WERI-Rb-1 (cell line): ENCODE measurements around the gene FRK.

ENCODE experiments used
- DNase-seq: peaks from one replicate; pipeline ENCODE4 v3.0.0-alpha.2; 2020
- H3K27ac ChIP-seq: fragments of 250-450 bp; sonication (Bioruptor Pico); 2 replicates; pipeline ENCODE4 v1.5.1; 2020; ENCODE audit warnings: mild to moderate bottlenecking, moderate library complexity
- H3K27me3 ChIP-seq: fragments of 250-450 bp; sonication (Bioruptor Pico); 2 replicates; pipeline ENCODE4 v1.5.1; 2021; ENCODE audit warnings: mild to moderate bottlenecking, low read depth, moderate library complexity; ENCODE audit not compliant: insufficient read depth, severe bottlenecking
- H3K36me3 ChIP-seq: fragments of 250-450 bp; sonication (Bioruptor Pico); 2 replicates; pipeline ENCODE4 v1.5.1; 2020; ENCODE audit warnings: mild to moderate bottlenecking, moderate library complexity
- H3K4me3 ChIP-seq: 2 replicates; pipeline ENCODE4 v1.5.1; 2011; ENCODE audit warnings: low read depth, mild to moderate bottlenecking, control low read depth, low read length
- H3K9me3 ChIP-seq: fragments of 250-450 bp; sonication (Bioruptor Pico); 2 replicates; pipeline ENCODE4 v1.5.1; 2021; ENCODE audit warnings: mild to moderate bottlenecking, moderate library complexity; ENCODE audit not compliant: severe bottlenecking
- CTCF ChIP-seq: IDR thresholded peaks from 2 replicates; pipeline ENCODE4 v1.5.1; 2011; ENCODE audit warnings: low read depth, mild to moderate bottlenecking, control low read depth, inconsistent platforms, low read length

FRK gene

DNA sequence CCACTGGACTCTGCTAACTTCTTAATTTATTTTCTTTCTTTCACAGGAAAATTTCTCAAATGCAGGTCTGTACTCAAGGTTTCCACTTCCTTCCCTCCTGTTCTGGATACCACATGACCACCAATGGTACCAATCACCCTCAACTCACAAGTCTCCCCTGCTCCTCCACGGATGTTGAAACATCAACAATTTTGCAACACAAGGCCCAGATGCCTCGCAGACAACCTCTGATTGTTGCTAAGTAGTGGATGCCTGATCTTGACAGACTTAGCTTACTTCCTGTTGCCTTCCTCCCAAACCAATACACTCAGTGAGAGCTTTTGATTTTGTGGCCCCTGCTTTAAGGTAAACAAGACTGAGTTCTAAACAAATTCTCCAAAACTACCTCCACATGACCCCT, 146.6 kb downstream of the FRK start:
- H3K27me3 ChIP-seq: no peaks in the 10 kb centered on the region
- H3K4me3 ChIP-seq: no peak overlapping the region
- no peak overlapping the region for H3K27ac ChIP-seq
- no peaks in the 10 kb centered on the region for H3K9me3 ChIP-seq
- DNase-seq: no peak
- no peaks in the 10 kb centered on the region for H3K36me3 ChIP-seq
- no peak for TF ChIP-seq CTCF

DNA sequence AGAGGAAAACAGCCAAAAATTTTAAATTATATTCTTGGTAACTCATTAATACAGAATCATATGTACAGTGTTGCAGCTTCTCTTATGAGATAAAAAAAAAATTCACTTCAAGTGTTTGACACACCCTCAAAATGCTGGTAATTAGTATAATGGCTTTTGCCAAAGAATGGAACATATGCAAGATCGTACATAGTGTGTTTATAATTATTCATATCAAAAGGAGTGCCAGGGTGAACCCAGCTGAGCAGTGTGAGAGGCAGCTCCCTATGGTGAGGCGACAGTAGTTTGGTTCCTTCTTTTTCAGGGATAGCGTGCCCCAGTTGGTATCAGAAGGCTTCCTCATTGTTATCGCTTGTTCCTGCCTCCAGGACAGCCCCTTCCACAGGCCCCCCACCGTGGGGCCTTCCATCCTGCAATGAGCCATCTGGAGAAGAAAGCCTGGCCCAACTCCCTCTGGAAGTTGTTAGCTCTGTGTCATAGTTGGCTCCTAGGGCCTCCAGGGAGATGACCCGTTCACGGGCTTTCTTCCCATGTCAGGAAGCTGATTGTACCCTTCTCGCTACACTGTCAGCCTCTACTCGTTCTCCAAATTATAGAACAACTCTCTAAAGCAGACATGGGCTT, 150.7 kb downstream of the FRK start:
- TF ChIP-seq CTCF: no peak
- no peaks in the 10 kb centered on the region for H3K36me3 ChIP-seq
- H3K27ac ChIP-seq: no peak overlapping the region
- H3K9me3 ChIP-seq: no peaks in the 10 kb centered on the region
- no peak overlapping the region for H3K4me3 ChIP-seq
- DNase-seq: no peak
- H3K27me3 ChIP-seq: no peaks in the 10 kb centered on the region

- DNase-seq: no peak
- H3K9me3 ChIP-seq: no peaks in the 10 kb centered on the region
- H3K4me3 ChIP-seq: no peak overlapping the region
- no peak overlapping the region for H3K27ac ChIP-seq
- H3K27me3 ChIP-seq: no peaks in the 10 kb centered on the region
- no peaks in the 10 kb centered on the region for H3K36me3 ChIP-seq
- no peak for TF ChIP-seq CTCF
Observed at GRCh38 chr6:115908906-115909559, 151.7 kb downstream of the FRK start.

- DNase-seq: no peak
- no peak for TF ChIP-seq CTCF
- Histone ChIP-seq H3K9me3 (no peaks in the 10 kb centered on the region), H3K36me3 (no peaks in the 10 kb centered on the region), H3K4me3 (no peak overlapping the region), H3K27me3 (no peaks in the 10 kb centered on the region), H3K27ac (no peak overlapping the region)
Observed at GRCh38 chr6:115905471-115905870, 155.2 kb downstream of the FRK start.

GRCh38 chr6:115902436-115902835, 158.3 kb downstream of the FRK start:
- TF ChIP-seq CTCF: no peak
- H3K27me3 ChIP-seq: no peaks in the 10 kb centered on the region
- DNase-seq: no peak
- no peaks in the 10 kb centered on the region for H3K36me3 ChIP-seq
- no peaks in the 10 kb centered on the region for H3K9me3 ChIP-seq
- H3K27ac ChIP-seq: no peak overlapping the region
- H3K4me3 ChIP-seq: no peak overlapping the region

DNA sequence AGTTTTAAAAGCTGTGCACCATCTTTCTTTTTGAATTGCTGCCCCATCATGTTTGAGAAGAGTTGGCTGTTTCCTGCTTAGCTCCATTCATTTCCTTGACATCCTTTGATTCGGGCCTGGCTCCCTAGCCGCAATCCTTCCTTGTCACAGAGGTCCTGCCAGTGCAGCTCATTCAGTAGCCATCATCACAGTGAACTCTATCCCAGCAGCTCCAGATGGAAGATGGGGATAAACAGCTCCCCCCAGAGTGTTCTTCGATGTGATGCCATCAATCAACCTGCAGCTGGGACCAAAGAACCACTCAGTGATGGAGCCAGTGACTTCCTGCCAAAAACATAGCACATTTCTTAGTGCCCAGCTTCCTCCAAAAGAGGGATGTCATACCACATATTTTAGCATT, 158.8 kb downstream of the FRK start:
- peak; percentile 11 for DNase-seq
- no peak for TF ChIP-seq CTCF
- no peak overlapping the region for H3K27ac ChIP-seq

More for the DNA sequence above, 158.8 kb downstream of the FRK start:
- Histone ChIP-seq H3K4me3 (no peak overlapping the region), H3K9me3 (no peaks in the 10 kb centered on the region), H3K36me3 (no peaks in the 10 kb centered on the region), H3K27me3 (no peaks in the 10 kb centered on the region)
